Measurements from ENCODE around the gene TUBB4B.
"Not testable (repeated sequence)": the region's sequence is repeated elsewhere in the genome, so short reads cannot be mapped to it uniquely, and the experiment has no call there.

TUBB4B gene

DNA sequence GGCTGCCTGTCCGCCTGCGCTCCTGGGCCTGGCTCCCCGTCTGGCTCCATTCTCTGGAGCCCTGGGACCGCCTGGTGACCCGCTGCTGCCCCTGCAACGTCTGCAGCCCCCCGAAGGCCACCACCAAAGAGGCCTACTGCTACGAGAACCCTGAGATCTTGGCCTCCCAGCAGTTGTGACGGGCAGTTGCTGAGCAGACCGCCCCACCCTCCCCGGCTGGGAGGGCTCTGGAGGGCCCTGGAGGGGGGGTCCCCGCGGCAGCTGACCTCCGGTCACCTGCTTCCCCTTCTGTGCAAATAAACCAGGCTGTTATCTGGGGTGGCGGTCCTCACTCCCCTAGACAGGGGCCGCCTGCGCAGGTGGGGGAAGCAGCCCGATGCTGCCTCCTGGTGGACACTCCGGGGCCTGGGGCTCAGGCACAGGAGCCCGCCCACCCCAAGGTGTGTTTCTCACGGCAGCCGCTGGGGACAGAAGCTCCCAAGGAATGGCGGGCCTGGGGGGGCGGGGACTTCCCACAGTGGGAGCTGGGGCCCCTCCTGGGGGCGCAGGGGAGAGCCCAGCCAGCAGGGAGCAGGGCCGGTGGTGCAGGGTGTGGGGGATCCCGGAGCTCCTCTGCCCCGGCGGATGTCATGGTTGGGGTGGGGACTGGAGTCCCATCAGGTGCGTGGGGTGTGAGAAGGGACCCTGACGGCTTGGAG, 4.7 kb upstream of the TUBB4B start:
- peak; percentile 100 for DNase-seq (ENCODE audit: insufficient read length, low spot score)
- no peak for FAIRE-seq
- peak; percentile 93 for TF ChIP-seq CTCF (IDR thresholded peaks at IDR 0.05; ENCODE audit: insufficient read depth, missing control alignments)

GRCh38 chr9:137236936-137237421, 4.1 kb upstream of the TUBB4B start:
- no peak for FAIRE-seq

GRCh38 chr9:137237759-137238726, 3.0 kb upstream of the TUBB4B start:
- FAIRE-seq (no peak), DNase-seq (ENCODE audit: insufficient read length, low spot score) (no peak)
- no peak for TF ChIP-seq CTCF (IDR thresholded peaks at IDR 0.05; ENCODE audit: insufficient read depth, missing control alignments)

More at GRCh38 chr9:137236936-137237421, 4.1 kb upstream of the TUBB4B start:
- DNase-seq (ENCODE audit: insufficient read length, low spot score), result no peak
- no peak for TF ChIP-seq CTCF (IDR thresholded peaks at IDR 0.05; ENCODE audit: insufficient read depth, missing control alignments)

DNA sequence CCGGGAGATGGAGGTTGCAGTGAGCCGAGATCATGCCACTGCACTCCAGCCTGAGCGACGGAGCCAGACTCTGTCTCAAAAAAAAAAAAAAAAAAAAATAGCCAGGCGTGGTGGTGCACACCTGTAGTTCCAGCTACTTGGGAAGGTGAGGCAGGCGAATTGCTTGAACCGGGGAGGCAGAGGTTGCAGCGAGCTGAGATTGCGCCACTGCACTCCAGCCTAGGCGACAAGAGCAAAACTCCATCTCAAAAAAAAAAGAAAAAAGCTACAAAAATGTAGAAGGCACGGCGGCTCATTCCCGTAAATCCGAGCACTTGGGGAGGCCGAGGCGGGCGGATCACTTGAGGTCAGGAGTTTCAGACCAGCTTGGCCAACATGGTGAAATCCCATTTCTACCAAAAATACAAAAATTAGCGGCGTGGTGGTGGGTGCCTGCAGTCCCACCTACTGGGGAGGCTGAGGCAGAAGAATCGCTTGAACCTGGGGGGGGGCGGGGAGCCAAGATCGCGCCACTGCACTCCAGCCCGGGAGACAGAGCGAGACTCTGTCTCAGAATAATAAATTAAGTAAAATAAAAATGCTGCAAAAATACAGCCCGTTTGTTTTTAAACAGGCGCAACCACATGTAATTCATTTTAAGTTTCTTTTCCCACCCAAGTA, 1.4 kb upstream of the TUBB4B start:
- DNase-seq (ENCODE audit: insufficient read length, low spot score); FAIRE-seq: not testable (repeated sequence)

DNA sequence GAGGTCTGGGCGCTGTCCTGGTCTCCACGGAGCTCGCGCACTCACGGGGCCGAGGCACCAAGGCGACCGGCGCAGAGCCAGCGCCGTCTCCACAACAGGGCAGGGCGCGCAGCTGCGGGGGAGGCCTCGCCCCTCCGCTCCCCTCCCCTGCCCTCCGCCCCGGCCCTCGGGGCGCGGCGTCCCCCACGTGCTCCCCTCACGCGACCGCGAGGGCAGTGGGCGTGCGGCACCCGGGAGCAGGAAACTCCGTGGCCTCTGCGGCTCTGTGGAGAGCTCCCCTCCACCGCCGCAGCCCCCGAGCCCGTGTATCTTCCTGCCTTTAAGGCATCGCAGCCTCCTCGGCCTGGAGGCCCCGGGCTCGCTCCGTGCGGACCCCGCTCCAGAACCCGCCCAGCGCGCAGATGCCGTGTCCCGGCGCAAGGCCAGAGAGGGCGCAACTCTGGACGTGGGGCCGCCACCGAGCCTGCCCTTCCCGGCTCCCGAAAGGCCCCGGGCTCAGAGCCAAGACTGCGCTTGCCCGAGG, 708 bp upstream of the TUBB4B start:
- DNase-seq (ENCODE audit: insufficient read length, low spot score) (no peak), FAIRE-seq (no peak)
- peak; percentile 3 for TF ChIP-seq CTCF (IDR thresholded peaks at IDR 0.05; ENCODE audit: insufficient read depth, missing control alignments)

DNA sequence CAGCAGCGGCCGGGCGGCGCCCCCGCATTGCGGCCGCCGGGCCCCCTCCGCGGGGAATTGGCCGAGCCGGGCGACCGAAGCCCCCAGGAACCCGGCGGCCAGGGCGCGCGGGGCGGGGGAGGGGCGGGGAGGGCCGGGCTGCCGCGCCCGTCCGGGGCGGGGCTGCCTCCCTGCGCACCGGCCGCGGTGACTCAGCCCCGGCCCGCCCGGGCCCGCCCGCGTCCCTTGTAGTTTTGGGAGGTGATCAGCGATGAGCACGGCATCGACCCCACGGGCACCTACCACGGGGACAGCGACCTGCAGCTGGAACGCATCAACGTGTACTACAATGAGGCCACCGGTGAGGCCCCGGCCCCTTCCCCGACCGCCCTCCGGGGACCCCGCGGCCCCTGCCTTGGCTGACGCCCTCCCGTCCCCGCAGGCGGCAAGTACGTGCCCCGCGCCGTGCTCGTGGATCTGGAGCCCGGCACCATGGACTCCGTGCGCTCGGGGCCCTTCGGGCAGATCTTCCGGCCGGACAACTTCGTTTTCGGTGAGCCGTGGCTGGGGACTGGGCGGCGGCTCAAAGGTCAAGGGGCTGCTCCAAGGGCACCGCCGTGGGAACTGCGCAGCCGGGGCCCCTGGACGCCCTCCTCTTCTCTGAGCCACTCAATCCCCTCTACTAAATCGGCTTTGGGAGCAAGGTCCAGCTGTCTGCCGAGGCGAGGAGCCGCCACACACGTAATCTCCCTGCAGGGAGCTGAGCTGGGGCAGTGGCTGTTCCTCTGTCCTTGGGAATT, 592 bp downstream of the TUBB4B start:
- TF ChIP-seq CTCF (IDR thresholded peaks at IDR 0.05; ENCODE audit: insufficient read depth, missing control alignments), result no peak
- DNase-seq (ENCODE audit: insufficient read length, low spot score), result no peak
- FAIRE-seq, result no peak

All from D721Med (cell line).